HG03558 (cell line): ENCODE results near the gene ITGAV.

Experiments
- ATAC-seq: cut with Tn5 transposase; IDR thresholded peaks from one replicate; pipeline ENCODE4 v1.9.1; 2021; ENCODE audit warnings: moderate number of reproducible peaks; ENCODE audit not compliant: unreplicated experiment; ENCODE audit errors: extremely low read depth

The ITGAV gene

DNA sequence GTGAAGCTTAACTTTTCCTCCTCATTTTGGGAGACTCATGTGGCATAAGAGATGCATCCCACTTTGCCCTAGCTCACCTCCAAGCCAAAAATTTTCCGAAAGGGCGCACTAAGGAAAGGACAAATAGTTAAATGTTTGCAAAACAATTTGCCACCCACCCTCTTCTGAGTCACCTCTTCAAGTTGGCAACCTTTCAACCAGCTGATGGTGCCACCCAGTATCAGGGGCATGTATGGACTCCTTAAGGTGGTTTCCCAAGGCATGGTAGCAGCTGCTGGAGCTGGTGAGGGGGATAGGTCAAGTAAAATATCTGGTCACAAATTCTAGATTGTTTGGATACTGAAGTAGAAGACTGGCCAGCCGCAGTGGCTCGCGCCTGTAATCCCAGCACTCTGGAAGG, 17.2 kb upstream of the ITGAV start:
- ATAC-seq = no peak

DNA sequence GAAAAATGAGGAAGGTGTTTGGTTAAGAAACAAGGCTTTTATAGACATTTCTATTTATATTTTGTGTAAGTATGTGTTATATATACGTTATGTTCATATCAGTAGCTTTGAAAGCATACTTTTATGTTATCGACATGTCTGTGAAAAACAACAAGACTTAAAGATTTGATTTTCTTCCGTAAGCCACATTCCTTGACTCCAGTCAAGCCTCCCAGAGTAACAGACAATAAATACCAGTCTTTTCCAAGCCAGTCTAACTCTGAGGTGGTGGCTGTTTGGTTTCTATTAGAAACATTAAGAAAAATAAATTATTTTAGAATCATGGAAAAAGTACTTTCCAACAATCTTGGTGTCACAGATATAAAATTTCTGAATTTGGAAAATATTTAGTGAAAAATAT, 16.3 kb upstream of the ITGAV start:
- no peak for ATAC-seq

DNA sequence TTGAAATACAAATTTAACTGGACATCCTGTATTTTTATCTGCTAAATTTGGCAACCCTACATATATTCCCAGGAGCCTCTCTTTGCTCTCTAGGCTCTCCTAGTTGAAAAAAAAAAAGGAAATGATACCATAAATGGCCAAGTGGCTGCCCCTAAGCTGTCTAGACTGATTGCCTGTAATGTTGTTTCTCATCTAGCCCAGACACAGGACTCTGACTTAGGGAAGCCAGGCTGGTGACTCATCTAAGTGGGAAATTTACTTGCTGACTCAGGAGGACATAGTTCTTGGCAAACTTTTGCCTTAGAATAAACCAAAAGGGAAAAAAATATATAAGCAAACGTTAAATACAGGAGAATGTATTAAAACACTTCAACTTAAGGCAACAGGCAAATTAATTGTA, 14.6 kb upstream of the ITGAV start:
- ATAC-seq = no peak

DNA sequence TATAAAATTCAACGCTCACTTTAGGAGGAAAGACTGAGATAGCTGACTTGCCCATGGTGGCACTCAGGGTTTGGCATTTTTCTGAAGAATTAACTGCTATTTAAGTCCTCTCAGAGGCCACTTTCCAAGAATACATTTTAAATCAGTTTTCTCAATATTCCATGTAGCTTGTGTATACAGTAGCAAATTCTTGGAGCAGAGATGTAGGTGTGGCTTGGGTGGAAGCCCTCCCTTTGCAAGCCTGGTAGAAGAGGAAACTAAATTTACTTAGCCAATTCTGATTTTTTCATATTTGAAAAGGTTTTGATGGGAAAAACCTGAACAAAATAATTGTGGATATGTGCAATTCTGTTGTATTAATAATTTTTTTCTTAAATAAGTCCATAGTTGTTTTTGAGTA, 14.0 kb upstream of the ITGAV start:
- no peak for ATAC-seq

DNA sequence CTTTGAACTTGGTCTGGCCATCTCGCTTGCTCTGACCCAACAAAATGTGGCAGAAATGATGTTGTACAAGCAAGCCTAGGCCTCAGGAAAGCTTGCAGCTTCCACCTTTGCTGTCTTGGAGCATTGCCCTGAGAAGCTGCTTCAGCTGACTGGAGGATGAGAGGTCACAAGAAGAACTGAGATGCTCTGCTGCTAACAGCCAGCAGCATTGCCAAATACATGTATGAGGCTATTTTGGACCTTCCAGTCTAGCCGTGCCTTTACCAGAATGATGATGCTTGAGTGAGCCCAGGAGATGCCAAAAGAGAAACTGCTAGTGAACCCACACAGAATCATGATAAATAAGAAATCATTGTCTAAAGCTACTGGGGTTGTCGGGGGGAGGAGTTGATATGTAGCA, 13.2 kb upstream of the ITGAV start:
- ATAC-seq = no peak

DNA sequence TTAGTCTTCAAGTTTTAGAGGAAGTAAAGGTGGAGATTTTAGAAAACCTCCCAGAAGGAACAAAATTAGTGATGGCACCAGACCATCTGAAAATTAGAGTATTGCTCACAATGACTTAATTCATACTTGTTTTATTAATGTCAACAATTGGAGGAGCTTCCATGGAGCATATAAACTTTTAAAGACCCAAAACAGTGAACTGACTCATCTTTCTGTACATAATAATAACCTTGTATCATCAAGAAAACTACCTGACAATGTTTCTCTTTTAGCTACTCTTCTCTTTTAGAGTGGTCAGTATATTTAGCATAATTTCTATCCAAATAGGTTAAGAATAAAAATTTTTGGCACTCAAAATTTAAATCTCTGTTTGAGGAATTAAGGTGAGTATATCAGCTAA, 7.2 kb upstream of the ITGAV start:
- ATAC-seq = no peak

DNA sequence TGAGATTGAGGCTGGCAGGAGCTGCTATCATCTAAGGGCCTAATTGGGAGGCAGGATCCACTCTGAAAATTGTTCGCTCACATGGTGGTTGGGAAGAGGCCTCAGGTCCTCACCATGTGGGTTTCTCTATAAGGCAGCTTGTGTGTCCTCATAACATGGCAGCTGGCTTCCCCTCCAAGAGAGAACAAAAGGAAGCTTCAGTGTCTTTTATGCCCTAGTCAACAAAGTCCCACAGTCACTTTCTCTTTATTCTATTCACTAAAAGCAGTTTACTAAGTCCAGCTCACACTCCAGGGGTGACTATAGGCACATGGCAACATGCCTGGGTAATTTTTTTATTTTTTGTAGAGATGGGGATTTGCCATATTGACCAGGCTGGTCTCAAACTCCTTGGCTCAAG, 5.8 kb upstream of the ITGAV start:
- no peak for ATAC-seq

DNA sequence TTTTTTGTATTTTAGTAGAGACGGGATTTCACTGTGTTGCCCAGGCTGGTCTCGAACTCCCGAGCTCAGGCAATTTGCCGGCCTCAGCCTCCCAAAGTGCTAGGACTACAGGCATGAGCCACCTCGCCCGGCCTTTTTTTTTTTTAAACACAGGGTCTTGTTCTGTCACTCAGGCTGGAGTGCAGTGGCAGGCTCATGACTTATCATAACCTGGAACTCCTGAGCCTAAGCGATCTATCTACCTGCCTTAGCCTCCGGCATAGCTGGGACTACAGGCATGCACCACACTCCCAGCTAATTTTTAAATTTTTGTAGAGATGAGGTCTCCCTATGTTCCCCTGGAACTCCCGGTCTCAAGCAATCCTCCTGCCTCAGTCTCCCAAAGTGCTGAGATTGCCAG, 1.4 kb upstream of the ITGAV start:
- no peak for ATAC-seq

DNA sequence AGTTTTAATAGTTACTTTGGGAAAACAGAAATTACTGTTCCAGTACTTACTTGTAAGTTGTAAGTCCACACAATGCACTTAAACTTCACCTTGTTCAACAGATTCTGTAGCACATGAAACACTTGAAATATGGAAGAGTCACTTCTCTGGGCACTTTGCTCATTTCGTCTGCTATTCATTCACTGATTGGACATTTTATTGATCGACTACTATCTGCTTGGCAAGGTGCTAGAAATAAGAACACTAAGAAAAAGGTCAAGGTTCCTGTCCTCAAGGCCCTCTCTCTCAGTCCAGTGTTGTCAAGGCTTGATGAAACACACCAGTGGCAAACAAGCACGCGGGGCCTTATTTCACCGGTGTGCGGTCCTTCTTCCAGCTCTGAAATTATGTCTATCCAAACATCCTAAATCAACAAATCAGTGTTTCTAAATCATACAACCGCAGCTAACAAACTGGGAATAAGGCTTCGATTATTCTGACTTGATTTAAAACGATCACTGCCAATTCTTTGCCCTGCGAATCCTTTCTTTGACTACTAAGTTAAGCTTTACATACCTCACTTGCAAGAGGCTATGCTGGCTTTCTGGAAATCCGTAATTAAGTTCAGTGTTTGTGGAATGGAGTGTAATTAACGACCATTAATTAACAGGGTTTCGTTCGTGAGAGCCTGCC, 780 bp upstream of the ITGAV start:
- no peak for ATAC-seq

DNA sequence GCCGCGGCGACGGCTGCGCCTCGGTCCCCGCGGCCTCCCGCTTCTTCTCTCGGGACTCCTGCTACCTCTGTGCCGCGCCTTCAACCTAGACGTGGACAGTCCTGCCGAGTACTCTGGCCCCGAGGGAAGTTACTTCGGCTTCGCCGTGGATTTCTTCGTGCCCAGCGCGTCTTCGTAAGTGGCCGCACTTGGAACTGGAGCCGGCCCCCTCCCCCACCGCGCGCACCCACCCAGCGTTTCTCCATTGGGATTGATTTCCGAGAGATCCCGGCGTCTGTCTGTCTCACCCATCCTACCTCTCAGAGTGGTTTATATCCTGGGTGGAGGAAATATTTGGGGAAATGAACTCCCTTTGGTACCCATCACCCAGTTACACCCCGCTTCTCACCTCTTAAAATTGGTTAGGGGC, 498 bp downstream of the ITGAV start:
- ATAC-seq = no peak

DNA sequence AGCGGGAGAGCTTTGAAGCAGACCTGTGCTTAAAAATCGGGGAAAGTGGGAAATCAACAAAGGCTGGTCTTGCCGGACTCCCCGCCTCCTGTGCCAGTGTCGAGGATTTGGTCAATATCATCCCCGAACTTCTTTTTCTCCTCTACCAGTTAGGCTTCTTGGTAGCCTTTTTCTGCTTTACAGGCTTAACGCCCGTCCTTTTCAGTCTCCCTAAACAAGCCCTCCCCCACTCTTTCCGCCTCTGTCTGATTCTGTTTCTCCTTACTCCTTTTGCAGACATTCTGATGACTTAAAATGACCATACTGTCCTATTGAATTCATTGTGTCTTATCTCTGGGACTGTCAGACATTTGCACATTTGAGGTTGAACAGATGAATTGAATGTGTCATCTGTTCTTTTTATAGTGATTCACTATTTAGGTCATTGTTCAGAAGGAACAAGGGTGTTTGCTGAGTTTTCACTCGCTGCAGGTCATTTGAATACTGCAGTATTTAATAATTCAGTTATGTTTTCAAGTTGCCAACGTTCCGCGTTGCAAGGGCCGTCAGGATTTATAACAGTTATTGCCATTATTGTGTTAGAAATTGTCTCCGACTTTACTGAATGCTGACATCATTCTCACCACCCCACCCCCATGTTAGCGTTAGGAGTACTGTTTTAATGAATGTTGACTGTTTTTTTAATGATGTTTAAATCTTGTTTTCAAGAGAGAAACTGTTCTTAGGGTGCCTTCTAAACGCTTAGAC, 1.1 kb downstream of the ITGAV start:
- ATAC-seq = no peak

DNA sequence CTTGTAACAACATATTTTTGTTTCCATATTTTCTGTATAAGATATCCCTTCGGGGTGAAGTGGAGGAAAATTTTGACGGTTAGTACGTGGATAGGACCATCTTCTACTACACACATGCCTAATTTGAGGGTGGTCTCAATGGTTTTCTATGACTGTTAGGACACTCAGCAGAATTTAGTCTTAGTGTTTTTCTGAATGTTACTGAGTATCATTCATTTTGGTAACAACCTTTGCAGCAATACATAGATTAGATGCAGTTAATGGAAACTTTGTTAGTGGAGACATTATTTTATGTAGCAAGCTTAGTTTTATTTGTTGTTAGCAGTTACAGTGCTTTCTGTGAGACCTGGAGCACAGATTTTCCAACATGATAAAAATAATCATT, 1.6 kb downstream of the ITGAV start:
- ATAC-seq = no peak

DNA sequence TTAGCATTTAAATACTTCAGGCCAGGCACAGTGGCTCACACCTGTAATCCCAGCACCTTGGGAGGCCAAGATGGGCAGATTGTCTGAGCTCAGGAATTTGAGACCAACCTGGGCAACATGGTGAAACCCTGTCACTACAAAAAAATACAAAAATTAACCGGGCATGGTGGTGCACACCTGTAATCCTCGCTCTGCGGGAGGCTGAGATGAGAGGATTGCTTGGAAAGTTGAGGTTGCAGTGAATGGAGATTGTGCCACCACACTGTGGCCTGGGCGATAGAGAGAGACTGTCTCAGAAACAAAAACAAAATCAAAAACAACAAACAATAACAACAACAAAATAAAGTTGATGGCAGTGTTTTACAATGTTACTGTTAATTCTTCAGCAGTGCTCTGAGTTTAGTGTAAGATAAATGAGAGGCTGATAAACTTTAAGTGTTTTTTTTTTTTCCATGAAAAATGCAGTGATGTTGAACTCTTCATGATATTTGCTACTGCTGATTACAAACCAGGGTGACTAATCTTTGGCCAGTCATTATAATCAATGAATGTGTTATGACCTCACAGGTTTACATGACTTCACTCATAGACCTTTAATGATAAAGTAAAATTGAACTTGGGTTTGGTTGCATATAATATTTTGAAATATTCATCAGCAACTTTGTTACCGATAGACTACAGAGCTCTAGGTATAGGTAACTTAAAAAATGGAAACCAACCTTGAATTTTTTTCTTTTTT, 2.5 kb downstream of the ITGAV start:
- ATAC-seq = no peak

DNA sequence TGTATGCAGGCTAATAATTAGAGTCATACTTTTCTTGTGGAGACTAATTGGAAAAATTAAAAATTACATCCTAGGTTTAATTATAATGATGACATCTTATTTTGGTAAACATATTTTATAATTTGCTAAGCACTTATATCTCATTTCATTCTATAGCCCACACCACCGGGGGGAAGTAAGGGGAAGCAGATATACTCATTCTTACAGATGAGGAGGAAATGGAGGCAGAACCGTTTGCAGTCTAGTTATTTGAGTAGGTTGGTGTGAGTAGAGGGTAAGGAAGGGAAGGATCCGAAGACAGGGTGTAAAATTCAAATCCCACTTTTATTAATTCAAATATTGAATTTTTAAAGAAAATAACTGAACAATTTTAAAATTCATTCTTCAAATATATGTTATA, 3.7 kb downstream of the ITGAV start:
- no peak for ATAC-seq

DNA sequence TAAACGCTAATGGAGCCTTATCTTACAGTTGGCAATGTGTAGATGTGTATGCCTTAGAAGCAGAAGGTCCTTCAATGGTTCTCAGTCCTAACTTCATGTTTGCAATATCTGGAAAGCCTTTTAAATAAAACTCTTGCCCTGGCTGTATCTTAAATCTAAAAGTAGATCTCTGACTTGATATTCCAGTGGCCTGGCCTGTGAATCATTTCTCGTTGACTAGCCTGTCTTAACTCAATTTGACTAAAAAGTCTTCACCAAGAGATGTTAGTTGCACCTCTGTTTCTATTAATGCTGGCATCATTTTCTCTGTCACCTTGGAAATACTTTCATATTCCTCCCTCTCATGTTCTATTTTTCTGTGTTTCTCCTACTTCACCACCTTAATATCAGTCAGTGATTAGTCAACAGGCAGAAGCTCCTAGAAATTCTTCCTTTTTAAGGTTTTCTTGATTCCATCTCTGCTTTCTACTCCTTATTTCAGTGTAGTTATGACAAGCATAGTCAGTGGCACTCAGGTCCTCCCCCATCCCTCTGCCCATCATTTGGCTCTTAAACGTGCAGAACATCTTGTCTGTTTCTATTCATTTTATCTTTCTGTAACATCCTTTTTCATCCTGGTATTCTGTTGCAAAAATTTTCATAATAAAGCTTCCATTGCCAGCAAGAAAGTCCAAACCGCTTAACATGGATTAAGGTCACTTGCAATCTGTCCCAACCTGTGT, 4.3 kb downstream of the ITGAV start:
- ATAC-seq = no peak

DNA sequence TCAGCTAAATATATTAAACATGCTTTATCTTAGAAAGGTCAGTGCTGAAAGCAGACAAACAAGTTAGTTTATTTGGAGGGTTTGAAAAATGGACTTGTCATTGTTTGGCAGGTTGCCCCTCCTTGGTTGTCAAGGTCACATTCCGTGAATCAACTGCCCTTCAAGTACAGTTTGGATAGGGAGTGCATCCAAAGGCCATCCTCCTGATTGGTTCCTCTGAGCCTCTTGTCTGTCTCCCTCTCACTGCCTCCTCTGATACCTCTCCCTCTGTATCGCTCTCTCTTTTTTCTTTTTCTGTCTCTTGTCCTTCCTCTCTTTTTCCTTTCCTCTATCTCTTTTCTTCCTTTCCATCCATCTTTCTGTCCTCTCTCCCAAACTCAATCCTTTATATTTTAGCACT, 5.4 kb downstream of the ITGAV start:
- no peak for ATAC-seq

DNA sequence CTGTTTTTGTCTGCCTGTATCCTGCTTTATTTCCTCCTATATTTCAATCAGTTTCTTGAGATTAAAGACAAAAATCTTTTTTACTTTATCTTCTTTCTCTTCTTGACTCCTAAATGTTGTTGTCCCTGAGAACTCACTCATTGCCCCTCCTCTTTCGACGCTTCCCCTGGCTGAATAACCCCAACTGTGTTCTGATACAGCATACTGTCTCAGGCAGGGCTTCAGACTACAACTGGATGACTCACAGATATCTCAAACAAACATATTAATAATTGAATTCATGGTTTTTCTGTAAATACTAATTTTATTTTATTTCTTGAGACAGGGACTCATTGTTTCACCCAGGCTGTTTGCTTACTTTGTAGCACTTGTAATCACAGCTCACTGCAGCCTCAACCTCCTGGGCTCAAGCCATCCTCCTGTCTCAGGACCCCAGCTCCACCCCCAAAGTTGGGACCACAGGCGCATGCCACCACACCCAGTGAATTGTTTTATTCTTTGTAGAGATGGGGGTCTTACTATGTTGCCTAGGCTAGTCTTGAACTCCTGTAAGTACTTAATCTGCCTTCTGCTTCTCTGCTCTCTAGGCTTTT, 9.4 kb downstream of the ITGAV start:
- ATAC-seq = no peak

DNA sequence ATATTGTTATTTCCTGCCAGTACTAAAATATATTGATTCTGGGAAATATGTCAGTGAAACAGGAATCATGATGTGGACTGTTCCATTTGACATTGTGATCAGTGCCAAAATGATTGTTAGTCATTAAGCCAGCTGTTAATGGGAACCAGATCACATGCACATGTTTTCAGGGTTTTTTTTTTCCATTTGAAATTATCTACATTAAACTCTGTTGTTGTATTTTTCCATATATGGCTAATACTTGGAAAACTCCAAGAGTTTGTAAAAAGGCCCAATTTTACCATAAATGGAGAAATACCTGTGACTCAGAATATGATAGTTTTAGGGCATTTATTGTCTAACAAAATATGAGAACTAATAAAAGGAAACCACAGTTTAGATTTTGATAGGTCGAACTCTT, 13.4 kb downstream of the ITGAV start:
- ATAC-seq = no peak

DNA sequence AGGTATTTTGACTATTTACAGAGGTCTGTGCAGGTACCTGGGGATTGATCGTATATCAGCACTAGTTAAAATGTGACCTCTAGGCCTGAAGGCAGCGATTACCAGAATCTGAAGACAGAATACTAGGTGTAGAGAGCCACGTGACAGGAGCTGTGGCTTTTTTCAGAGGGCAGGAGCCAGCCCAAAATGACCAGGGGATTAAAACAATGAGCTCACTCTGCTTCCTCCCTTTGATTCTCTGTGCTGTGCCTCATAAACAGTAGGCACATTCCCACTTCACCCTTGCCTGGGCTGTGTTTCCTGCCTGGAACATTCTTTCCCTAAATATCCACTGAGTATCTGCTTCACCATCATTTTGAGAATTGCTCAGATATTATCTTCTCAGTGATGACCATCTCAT, 15.2 kb downstream of the ITGAV start:
- no peak for ATAC-seq

DNA sequence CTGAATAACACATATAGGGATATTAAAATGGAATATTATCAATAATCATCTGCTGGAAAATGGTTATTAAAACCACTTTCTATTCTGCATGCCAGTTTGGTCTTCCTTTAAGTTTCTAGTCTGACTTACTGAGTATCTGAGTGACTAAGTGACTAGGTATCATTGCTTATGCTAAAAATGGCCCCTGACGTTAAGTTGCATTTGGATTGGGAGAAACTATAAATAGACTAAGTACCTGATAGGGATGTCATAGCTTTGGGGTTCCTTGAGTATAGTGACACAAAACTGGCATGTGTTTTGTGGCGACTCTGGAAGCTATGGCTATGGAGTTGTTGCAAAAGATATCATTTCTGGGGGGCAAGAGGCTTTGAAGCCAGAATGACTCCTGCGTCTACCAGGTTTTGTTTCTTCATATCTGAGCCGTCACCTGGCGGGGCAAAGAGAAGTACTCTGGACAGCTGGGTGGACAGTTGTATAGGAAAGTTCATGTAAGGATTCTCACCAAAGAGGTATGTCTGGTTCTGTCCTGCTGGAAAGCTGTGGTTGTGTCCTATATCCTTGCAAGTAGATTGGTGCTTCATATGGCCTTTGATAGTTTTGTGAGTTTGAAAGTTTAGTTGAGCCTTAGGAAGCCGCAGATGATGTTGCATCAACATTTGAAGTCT, 17.9 kb downstream of the ITGAV start:
- no peak for ATAC-seq
